Measurements from ENCODE around the gene COX6A2. TPM values are rescaled to one million over a fixed set of nuclear protein-coding genes. Genes with fewer than 3 reads are reported as not detected.

The COX6A2 gene
- polyA plus RNA-seq, 1 donor (not counting 4 experiments of a cell fraction or from before 2014, with no cell fraction given), result not detected

- DNase-seq (ENCODE audit: low read depth, low spot score), result no peak
- no peak overlapping the region for H3K9ac ChIP-seq (ENCODE audit: control insufficient read depth, extremely low read depth, insufficient read depth, low read length)
- no peaks in the 10 kb centered on the region for H3K36me3 ChIP-seq (ENCODE audit: control insufficient read depth in 2 of 2, extremely low read depth in 1 of 2, insufficient read depth in 2 of 2, low read length in 2 of 2)
- H3K9me1 ChIP-seq (ENCODE audit: control insufficient read depth, extremely low read depth, insufficient read depth, low read length), result no peaks in the 10 kb centered on the region
- H3K9me3 ChIP-seq (ENCODE audit: control insufficient read depth, low read depth, low read length), result no peaks in the 10 kb centered on the region
- H3K27me3 ChIP-seq (ENCODE audit: control insufficient read depth, extremely low read depth, insufficient read depth, low read length), result no peaks in the 10 kb centered on the region
- no peaks in the 10 kb centered on the region for H4K20me1 ChIP-seq (ENCODE audit: control insufficient read depth, extremely low read depth, insufficient read depth, low read length)
- peaks cover 8% of the 10 kb centered on the region for H3K4me1 ChIP-seq (ENCODE audit: control insufficient read depth, extremely low read depth, insufficient read depth, low read length)
- H3K4me3 ChIP-seq (ENCODE audit: control insufficient read depth in 2 of 3, extremely low read depth in 1 of 3, insufficient read depth in 2 of 3, low read depth in 1 of 3, low read length in 3 of 3), result no peak overlapping the region
- no peak overlapping the region for H3K27ac ChIP-seq (ENCODE audit: control insufficient read depth, insufficient read depth, low read length)
- H3K4me2 ChIP-seq (ENCODE audit: control insufficient read depth, extremely low read depth, insufficient read depth, low read depth, low read length), result no peak overlapping the region
- dilution Hi-C loops (cut with MboI; ENCODE audit: extremely low pct_ligation_motif_present, low sequenced_read_pairs), result no loop called here
- H3K79me2 ChIP-seq (ENCODE audit: control insufficient read depth, insufficient read depth, low read length), result no peaks in the 10 kb centered on the region
- TF ChIP-seq EZH2 (IDR thresholded peaks at IDR 0.05; ENCODE audit: low read length) (no peak), CTCF (optimal IDR thresholded peaks at IDR 0.05 in 1 of 3, IDR thresholded peaks at IDR 0.05 in 1 of 3, conservative IDR thresholded peaks at IDR 0.05 in 1 of 3; ENCODE audit: extremely low read depth in 1 of 3, insufficient read depth in 2 of 3, low read length in 3 of 3) (no peak)
- no peak overlapping the region for H2AFZ ChIP-seq (ENCODE audit: control insufficient read depth, low read length)
- no peak for FAIRE-seq
Measured at GRCh38 chr16:31388535-31388934, 39.6 kb downstream of the COX6A2 start.

DNA sequence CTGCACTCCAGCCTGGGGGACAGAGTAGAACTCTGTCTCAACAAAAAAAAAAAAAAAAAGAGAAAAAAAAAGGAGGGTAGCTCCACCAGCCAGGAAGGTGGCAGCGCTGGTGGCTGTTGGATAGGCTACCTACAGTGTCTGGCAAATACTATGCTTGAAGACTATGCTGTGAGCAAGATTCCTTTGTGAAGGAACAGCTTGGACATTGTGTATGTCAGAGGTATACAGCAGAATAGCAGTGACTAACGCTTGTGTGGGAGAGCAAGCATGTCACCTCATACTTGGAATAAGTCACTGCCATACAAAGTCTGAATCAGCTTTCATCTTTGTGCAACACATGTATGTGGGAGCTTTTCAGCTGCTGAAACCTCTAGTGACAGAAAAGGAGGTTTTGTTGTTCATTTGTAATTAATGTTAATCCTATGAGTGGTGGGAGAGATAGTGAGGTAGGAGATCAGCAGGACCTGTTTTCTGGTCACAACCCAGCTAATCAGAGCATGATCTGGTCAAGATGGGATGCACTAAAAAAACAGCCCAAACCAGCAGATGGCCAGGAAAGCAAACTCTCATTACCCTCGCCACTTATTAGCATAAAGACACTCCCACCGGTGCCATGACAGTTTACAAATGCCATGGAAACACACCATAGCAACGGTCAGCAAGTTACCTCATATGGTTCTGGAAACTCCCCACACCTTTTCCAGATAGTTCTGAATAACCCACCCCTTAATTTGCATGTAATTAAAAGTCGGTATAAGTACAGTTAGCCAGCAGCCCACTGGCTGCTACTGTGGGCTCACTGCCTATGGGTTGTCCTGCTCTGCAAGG, 41.8 kb downstream of the COX6A2 start:
- Histone ChIP-seq H3K36me3 (ENCODE audit: control insufficient read depth in 2 of 2, extremely low read depth in 1 of 2, insufficient read depth in 2 of 2, low read length in 2 of 2) (no peaks in the 10 kb centered on the region), H3K79me2 (ENCODE audit: control insufficient read depth, insufficient read depth, low read length) (no peaks in the 10 kb centered on the region), H2AFZ (ENCODE audit: control insufficient read depth, low read length) (no peak overlapping the region), H3K27me3 (ENCODE audit: control insufficient read depth, extremely low read depth, insufficient read depth, low read length) (no peaks in the 10 kb centered on the region), H3K4me2 (ENCODE audit: control insufficient read depth, extremely low read depth, insufficient read depth, low read depth, low read length) (no peak overlapping the region), H3K27ac (ENCODE audit: control insufficient read depth, insufficient read depth, low read length) (no peak overlapping the region), H3K9me3 (ENCODE audit: control insufficient read depth, low read depth, low read length) (no peaks in the 10 kb centered on the region), H3K9me1 (ENCODE audit: control insufficient read depth, extremely low read depth, insufficient read depth, low read length) (no peaks in the 10 kb centered on the region), H3K4me3 (ENCODE audit: control insufficient read depth in 2 of 3, extremely low read depth in 1 of 3, insufficient read depth in 2 of 3, low read depth in 1 of 3, low read length in 3 of 3) (no peak overlapping the region), H3K9ac (ENCODE audit: control insufficient read depth, extremely low read depth, insufficient read depth, low read length) (no peak overlapping the region), H3K4me1 (ENCODE audit: control insufficient read depth, extremely low read depth, insufficient read depth, low read length) (peaks cover 8% of the 10 kb centered on the region), H4K20me1 (ENCODE audit: control insufficient read depth, extremely low read depth, insufficient read depth, low read length) (no peaks in the 10 kb centered on the region)
- FAIRE-seq (no peak), DNase-seq (ENCODE audit: low read depth, low spot score) (no peak)
- TF ChIP-seq EZH2 (IDR thresholded peaks at IDR 0.05; ENCODE audit: low read length) (no peak), CTCF (optimal IDR thresholded peaks at IDR 0.05 in 1 of 3, IDR thresholded peaks at IDR 0.05 in 1 of 3, conservative IDR thresholded peaks at IDR 0.05 in 1 of 3; ENCODE audit: extremely low read depth in 1 of 3, insufficient read depth in 2 of 3, low read length in 3 of 3) (no peak)
- dilution Hi-C loops (cut with MboI; ENCODE audit: extremely low pct_ligation_motif_present, low sequenced_read_pairs), result no loop called here

Data from keratinocyte (primary cell).